GM10248 (cell line): ENCODE results near the gene ZNF385B.

Experiments used
- CTCF ChIA-PET: fragments of 300-600 bp; sonication (Branson Sonifier 250); formaldehyde crosslinking; extraction: SDS; loops from one replicate; lab custom pipeline; 2021; ENCODE audit warnings: antibody characterized with exemption; lab: Yijun Ruan, JAX
- POLR2A ChIA-PET: fragments of 350-650 bp; sonication (Branson Sonifier 250); formaldehyde crosslinking; extraction: SDS; loops from one replicate; lab custom pipeline; 2020; ENCODE audit warnings: antibody characterized with exemption; lab: Yijun Ruan, JAX
- DNase-seq: peaks from one replicate; pipeline ENCODE4 v3.0.0; 2012; ENCODE audit errors: extremely low spot score
- CTCF ChIP-seq: IDR thresholded peaks from 2 replicates; pipeline ENCODE4 v1.5.1; 2012; ENCODE audit warnings: mild to moderate bottlenecking, low read depth; ENCODE audit errors: extremely low read depth, missing control alignments, control extremely low read depth

The ZNF385B gene

GRCh38 chr2:179428649-179429048 is 432.8 kb downstream of the ZNF385B start:
- POLR2A ChIA-PET = no interaction called here
- CTCF ChIA-PET = no interaction called here

GRCh38 chr2:179427065-179427464 is 434.3 kb downstream of the ZNF385B start:
- POLR2A ChIA-PET = no interaction called here
- CTCF ChIA-PET = interaction anchor here (0.9 kb wide), 1 partner anchor 16 kb away, joined by 5 read pairs; no protein-coding TSS in a partner anchor
- no peak for DNase-seq
- no peak for TF ChIP-seq CTCF

More at GRCh38 chr2:179428649-179429048, 432.8 kb downstream of the ZNF385B start:
- TF ChIP-seq CTCF = no peak
- DNase-seq = no peak

GRCh38 chr2:179424571-179424970 is 436.8 kb downstream of the ZNF385B start:
- ChIA-PET CTCF (interaction anchor here (1.6 to 3.1 kb wide), 4 partner anchors 10 to 662 kb away, joined by 4 to 18 read pairs (median 4); no protein-coding TSS in a partner anchor), POLR2A (no interaction called here)

GRCh38 chr2:179422037-179422643 is 439.3 kb downstream of the ZNF385B start:
- POLR2A ChIA-PET = no interaction called here
- peak; percentile 24 for DNase-seq
- TF ChIP-seq CTCF = peak; percentile 79
- CTCF ChIA-PET = interaction anchor here (0.8 to 2.9 kb wide), 18 partner anchors 10 to 627 kb away, joined by 3 to 17 read pairs (median 4); no protein-coding TSS in a partner anchor

More at GRCh38 chr2:179424571-179424970, 436.8 kb downstream of the ZNF385B start:
- TF ChIP-seq CTCF = no peak
- no peak for DNase-seq

GRCh38 chr2:179417436-179417949 is 443.9 kb downstream of the ZNF385B start:
- POLR2A ChIA-PET = no interaction called here
- CTCF ChIA-PET = no interaction called here
- DNase-seq = no peak
- no peak for TF ChIP-seq CTCF

GRCh38 chr2:179412112-179412511 is 449.3 kb downstream of the ZNF385B start:
- no peak for DNase-seq
- POLR2A ChIA-PET = no interaction called here

More at GRCh38 chr2:179412112-179412511, 449.3 kb downstream of the ZNF385B start:
- CTCF ChIA-PET = interaction anchor here (0.9 to 2.1 kb wide), 2 partner anchors 29 to 50 kb away, joined by 4 to 6 read pairs; no protein-coding TSS in a partner anchor
- no peak for TF ChIP-seq CTCF
